HCT116 (cell line): ENCODE results near the gene MEIS2.

Experiments
- CTCF ChIP-seq, 3 experiments: fragments of 200-600 bp in 1 of 3; sonication (generic) in 1 of 3; IDR thresholded peaks in 2 of 3; conservative IDR thresholded peaks in 1 of 3; 2 replicates each; pipeline ENCODE4 v1.5.1; 2012 to 2017; ENCODE audit warnings: low read depth in 2 of 3, low read length in 2 of 3, antibody characterized with exemption in 1 of 3, borderline replicate concordance in 1 of 3, control low read depth in 1 of 3, mild to moderate bottlenecking in 1 of 3, mixed read lengths in 1 of 3, mixed run types in 1 of 3, moderate library complexity in 1 of 3; ENCODE audit not compliant: insufficient read depth in 1 of 3
- MAX ChIP-seq: IDR thresholded peaks from 2 replicates; pipeline ENCODE4 v1.6.1; 2012
- POLR2A ChIP-seq: IDR thresholded peaks from 2 replicates; pipeline ENCODE4 v1.7.0; 2011; ENCODE audit warnings: borderline replicate concordance; ENCODE audit not compliant: insufficient read depth, insufficient read length; ENCODE audit errors: extremely low read depth
- POLR2AphosphoS5 ChIP-seq: IDR thresholded peaks from 2 replicates; pipeline ENCODE4 v1.6.1; 2011; ENCODE audit warnings: mild to moderate bottlenecking, low read depth, low read length, moderate library complexity

- TF ChIP-seq MAX (no peak), CTCF (IDR thresholded peaks at IDR 0.05 in 2 of 3, conservative IDR thresholded peaks at IDR 0.05 in 1 of 3; ENCODE audit: borderline replicate concordance in 1 of 3, insufficient read depth in 1 of 3, low read depth in 2 of 3, low read length in 2 of 3) (no peak), POLR2AphosphoS5 (no peak), POLR2A (no peak)
Observed at GRCh38 chr15:36843822-36844221, 256.5 kb downstream of the MEIS2 start.
